ENCODE results near the gene ZNF687. TPM values are rescaled to one million over a fixed set of nuclear protein-coding genes. Genes with fewer than 3 reads are reported as not detected.

The ZNF687 gene
- 7.0 and 14.2 TPM in 2 replicates for total RNA-seq (ENCODE audit: low replicate concordance)

DNA sequence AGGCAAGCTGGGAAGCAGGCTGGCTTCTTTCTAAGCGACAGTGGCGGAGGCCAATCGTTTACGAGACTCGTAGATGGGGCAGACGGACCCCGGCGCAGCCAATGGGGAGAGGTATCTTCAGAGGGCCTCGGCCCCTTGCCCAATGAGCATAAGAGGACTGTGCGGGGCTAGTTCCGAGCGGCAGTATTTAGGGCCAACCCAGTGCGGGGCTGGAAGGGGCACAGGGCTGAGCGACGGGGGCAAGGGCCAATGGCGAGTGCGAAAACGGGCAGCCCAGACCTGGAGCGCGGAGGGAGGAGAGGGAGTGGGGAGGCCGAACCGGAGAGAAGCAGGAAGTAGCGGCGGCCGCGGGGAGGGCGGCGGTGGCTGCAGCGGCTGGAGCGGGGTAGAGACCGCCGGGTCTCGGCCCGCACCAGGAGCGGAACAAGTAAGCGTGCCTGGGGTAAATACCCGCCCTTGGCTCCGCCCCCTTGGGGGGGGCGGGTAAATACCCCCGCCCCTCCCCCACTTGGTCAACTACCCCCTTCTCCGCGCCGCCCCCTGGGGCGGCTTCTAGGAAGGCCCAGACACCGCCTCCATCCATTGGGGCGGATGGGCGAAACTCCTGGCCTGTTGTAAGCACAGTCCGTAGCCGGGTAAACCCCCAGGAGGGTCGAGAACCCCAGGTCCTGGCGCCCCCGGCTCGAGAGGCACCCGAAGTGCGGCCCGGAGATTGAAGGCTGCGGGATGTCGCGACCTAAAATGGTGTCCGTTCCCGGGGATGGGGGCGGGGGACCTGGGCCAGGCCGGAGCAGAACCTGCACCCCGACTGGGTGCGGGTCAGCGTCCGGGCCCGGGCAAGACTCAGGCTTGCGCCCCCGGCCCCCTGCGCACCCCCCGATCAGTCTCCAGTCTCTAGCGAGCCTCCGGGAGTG lies at the start of gene ZNF687:
Gene ZNF687 (plus strand): TSS at position 331 of the 914 bp plus-strand sequence. CDS start 3,993 bp downstream, outside the sequence.
- peak; percentile 100 for DNase-seq (ENCODE audit: low read depth)
- H3K4me3 ChIP-seq (ENCODE audit: low read depth, low read length), result peak within 1 kb of the TSS; percentile 99
- TF ChIP-seq, protein P1, sequence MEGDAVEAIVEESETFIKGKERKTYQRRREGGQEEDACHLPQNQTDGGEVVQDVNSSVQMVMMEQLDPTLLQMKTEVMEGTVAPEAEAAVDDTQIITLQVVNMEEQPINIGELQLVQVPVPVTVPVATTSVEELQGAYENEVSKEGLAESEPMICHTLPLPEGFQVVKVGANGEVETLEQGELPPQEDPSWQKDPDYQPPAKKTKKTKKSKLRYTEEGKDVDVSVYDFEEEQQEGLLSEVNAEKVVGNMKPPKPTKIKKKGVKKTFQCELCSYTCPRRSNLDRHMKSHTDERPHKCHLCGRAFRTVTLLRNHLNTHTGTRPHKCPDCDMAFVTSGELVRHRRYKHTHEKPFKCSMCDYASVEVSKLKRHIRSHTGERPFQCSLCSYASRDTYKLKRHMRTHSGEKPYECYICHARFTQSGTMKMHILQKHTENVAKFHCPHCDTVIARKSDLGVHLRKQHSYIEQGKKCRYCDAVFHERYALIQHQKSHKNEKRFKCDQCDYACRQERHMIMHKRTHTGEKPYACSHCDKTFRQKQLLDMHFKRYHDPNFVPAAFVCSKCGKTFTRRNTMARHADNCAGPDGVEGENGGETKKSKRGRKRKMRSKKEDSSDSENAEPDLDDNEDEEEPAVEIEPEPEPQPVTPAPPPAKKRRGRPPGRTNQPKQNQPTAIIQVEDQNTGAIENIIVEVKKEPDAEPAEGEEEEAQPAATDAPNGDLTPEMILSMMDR (IDR thresholded peaks at IDR 0.05; ENCODE audit: insufficient read depth, low read length), result no peak

DNA sequence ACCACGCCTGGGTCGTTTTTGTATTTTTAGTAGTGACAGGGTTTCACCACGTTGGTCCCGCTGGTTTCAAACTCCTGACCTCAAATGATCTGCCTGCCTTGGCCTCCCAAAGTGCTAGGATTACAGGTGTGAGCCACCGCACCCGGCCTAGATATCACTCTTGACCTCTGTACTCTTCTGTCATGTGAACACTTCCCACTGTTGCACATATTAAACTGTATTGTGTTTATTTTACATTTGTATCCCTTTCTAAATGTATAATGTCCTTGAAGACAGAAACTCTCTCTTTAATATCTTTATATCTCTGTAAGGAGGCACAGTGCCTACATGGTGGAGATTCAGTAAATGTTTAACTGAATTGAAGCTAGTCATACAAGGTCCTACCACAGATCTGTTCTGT lies 46.9 kb upstream of the ZNF687 start:
- DNase-seq (ENCODE audit: low read depth), result no peak
- no peak overlapping the region for H3K4me3 ChIP-seq (ENCODE audit: low read depth, low read length)
- TF ChIP-seq, protein P1 (IDR thresholded peaks at IDR 0.05; ENCODE audit: insufficient read depth, low read length), result no peak

- H3K4me3 ChIP-seq (ENCODE audit: low read depth, low read length), result no peak overlapping the region
- TF ChIP-seq, protein P1 (IDR thresholded peaks at IDR 0.05; ENCODE audit: insufficient read depth, low read length), result no peak
- no peak for DNase-seq (ENCODE audit: low read depth)
Measured at GRCh38 chr1:151237678-151238466, 44.2 kb upstream of the ZNF687 start.

GRCh38 chr1:151238467-151238739 lies 43.7 kb upstream of the ZNF687 start:
- H3K4me3 ChIP-seq (ENCODE audit: low read depth, low read length), result no peak overlapping the region
- TF ChIP-seq, protein P1 (IDR thresholded peaks at IDR 0.05; ENCODE audit: insufficient read depth, low read length), result no peak
- peak; percentile 88 for DNase-seq (ENCODE audit: low read depth)

- TF ChIP-seq, protein P1 (IDR thresholded peaks at IDR 0.05; ENCODE audit: insufficient read depth, low read length), result no peak
- no peak overlapping the region for H3K4me3 ChIP-seq (ENCODE audit: low read depth, low read length)
- DNase-seq (ENCODE audit: low read depth), result peak; percentile 19
Measured at GRCh38 chr1:151242442-151242841, 39.7 kb upstream of the ZNF687 start.

DNA sequence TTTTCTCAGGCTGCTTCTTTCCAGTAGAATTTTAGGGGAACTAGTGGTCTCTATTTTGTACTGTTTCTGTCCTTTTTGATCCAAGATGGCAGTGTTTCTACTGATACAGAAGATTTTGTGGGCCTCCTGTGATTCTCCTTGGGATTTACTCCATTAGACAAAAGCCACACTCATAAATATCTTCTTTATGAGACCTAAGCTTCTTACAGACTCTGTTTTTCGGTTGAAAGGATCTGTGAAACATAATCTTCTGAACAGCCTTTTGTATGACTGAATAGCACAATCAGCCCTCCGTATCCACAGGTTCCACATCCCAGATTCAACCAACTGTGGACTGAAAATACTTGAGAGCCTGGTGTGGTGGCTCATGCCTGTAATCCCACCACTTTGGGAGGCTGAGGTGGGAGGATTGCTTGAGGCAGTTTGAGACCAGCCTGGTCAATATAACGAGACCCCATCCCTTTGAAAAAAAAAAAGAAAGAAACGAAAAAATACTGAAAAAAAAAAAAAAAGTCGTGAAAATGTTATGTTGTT lies 38.3 kb upstream of the ZNF687 start:
- TF ChIP-seq, protein P1 (IDR thresholded peaks at IDR 0.05; ENCODE audit: insufficient read depth, low read length), result no peak
- no peak overlapping the region for H3K4me3 ChIP-seq (ENCODE audit: low read depth, low read length)
- DNase-seq (ENCODE audit: low read depth), result no peak

Data from fibroblast of the aortic adventitia (primary cell).